HTR-8/SVneo (cell line): Measurements from ENCODE around the gene BBS7.

ENCODE experiments used
- DNase-seq: peaks from one replicate; pipeline ENCODE4 v3.0.0; 2011; ENCODE audit warnings: low spot score, mixed read lengths; ENCODE audit not compliant: insufficient read length
- FAIRE-seq: peaks from 2 replicates; lab custom pipeline; 2011; peaks lifted over from hg19 to GRCh38; lab: Jason Lieb, UNC

The BBS7 gene

GRCh38 chr4:121869841-121870822, at the start of gene BBS7:
Gene BBS7 (minus strand): TSS chr4:121870474. CDS start chr4:121870313, 161 bp downstream.
- FAIRE-seq: peak; percentile 97
- DNase-seq: peak; percentile 95

GRCh38 chr4:121913667-121914066, 43.4 kb upstream of the BBS7 start:
- DNase-seq (no peak), FAIRE-seq (no peak)

- FAIRE-seq (no peak), DNase-seq (no peak)
Measured at GRCh38 chr4:121908346-121908745, 38.1 kb upstream of the BBS7 start.

GRCh38 chr4:121900132-121900983, 30.1 kb upstream of the BBS7 start:
- DNase-seq: peak; percentile 36
- FAIRE-seq: no peak

- DNase-seq (no peak), FAIRE-seq (no peak)
Measured at GRCh38 chr4:121898150-121898549, 27.9 kb upstream of the BBS7 start.

GRCh38 chr4:121888134-121888533, 17.9 kb upstream of the BBS7 start:
- no peak for DNase-seq
- no peak for FAIRE-seq

- DNase-seq (no peak), FAIRE-seq (no peak)
Measured at GRCh38 chr4:121885115-121885514, 14.8 kb upstream of the BBS7 start.

GRCh38 chr4:121881158-121881557, 10.9 kb upstream of the BBS7 start:
- FAIRE-seq: no peak

GRCh38 chr4:121879135-121879534, 8.9 kb upstream of the BBS7 start:
- FAIRE-seq (no peak), DNase-seq (no peak)

More at GRCh38 chr4:121881158-121881557, 10.9 kb upstream of the BBS7 start:
- DNase-seq: no peak

GRCh38 chr4:121877041-121877773, 6.9 kb upstream of the BBS7 start:
- FAIRE-seq (no peak), DNase-seq (no peak)

- FAIRE-seq (no peak), DNase-seq (no peak)
Measured at GRCh38 chr4:121876070-121876469, 5.8 kb upstream of the BBS7 start.

GRCh38 chr4:121875652-121876051, 5.4 kb upstream of the BBS7 start:
- no peak for FAIRE-seq
- DNase-seq: no peak

GRCh38 chr4:121873604-121874003, 3.3 kb upstream of the BBS7 start:
- DNase-seq (no peak), FAIRE-seq (no peak)

- DNase-seq: no peak
- no peak for FAIRE-seq
Measured at GRCh38 chr4:121863799-121864198, 6.5 kb downstream of the BBS7 start.

GRCh38 chr4:121861426-121861825, 8.8 kb downstream of the BBS7 start:
- FAIRE-seq (no peak), DNase-seq (no peak)

- FAIRE-seq: no peak
- no peak for DNase-seq
Measured at GRCh38 chr4:121860121-121860520, 10.2 kb downstream of the BBS7 start.

GRCh38 chr4:121851354-121851753, 18.9 kb downstream of the BBS7 start:
- no peak for DNase-seq

GRCh38 chr4:121846662-121847061, 23.6 kb downstream of the BBS7 start:
- FAIRE-seq: no peak

More at GRCh38 chr4:121851354-121851753, 18.9 kb downstream of the BBS7 start:
- FAIRE-seq: no peak

GRCh38 chr4:121842862-121843261, 27.4 kb downstream of the BBS7 start:
- DNase-seq: no peak

More at GRCh38 chr4:121846662-121847061, 23.6 kb downstream of the BBS7 start:
- DNase-seq: no peak

GRCh38 chr4:121838136-121838535, 32.1 kb downstream of the BBS7 start:
- FAIRE-seq: no peak

More at GRCh38 chr4:121842862-121843261, 27.4 kb downstream of the BBS7 start:
- FAIRE-seq: peak; percentile 54

More at GRCh38 chr4:121838136-121838535, 32.1 kb downstream of the BBS7 start:
- no peak for DNase-seq
